Liver (tissue), 3 donors: ENCODE results near the gene METTL23.

Experiments
- ATF3 ChIP-seq: IDR thresholded peaks from 2 replicates; pipeline ENCODE4 v1.6.1; 2016; ENCODE audit warnings: antibody characterized with exemption
- CTCF ChIP-seq: fragments of 150-350 bp; IDR thresholded peaks from 2 replicates; pipeline ENCODE4 v1.5.1; 2017; ENCODE audit warnings: improper control_type of control experiment, low read depth, low read length; ENCODE audit not compliant: missing input control
- FOXA1 ChIP-seq: IDR thresholded peaks from 2 replicates; pipeline ENCODE4 v1.6.1; 2016; ENCODE audit warnings: antibody characterized with exemption
- MAX ChIP-seq: IDR thresholded peaks from 2 replicates; pipeline ENCODE4 v1.6.1; 2016; ENCODE audit warnings: antibody characterized with exemption
- RAD21 ChIP-seq, 2 donors: IDR thresholded peaks; 2 replicates each; pipeline ENCODE4 v1.6.1; 2016; ENCODE audit warnings: antibody characterized with exemption in 2 of 2, mild to moderate bottlenecking in 2 of 2
- REST ChIP-seq: IDR thresholded peaks from 2 replicates; pipeline ENCODE4 v1.6.1; 2016; ENCODE audit warnings: antibody characterized with exemption, mild to moderate bottlenecking
- RXRA ChIP-seq, 2 donors: IDR thresholded peaks; 2 replicates each; pipeline ENCODE4 v1.6.1; 2017 to 2018; ENCODE audit warnings: antibody characterized with exemption in 2 of 2, mild to moderate bottlenecking in 1 of 2
- donor health status: healthy.
- donor health status: healthy.

- TF ChIP-seq RXRA (IDR thresholded peaks at IDR 0.05): peak in 1 of 2 donors; percentile 2
- peak; percentile 17 for TF ChIP-seq CTCF
- no peak for TF ChIP-seq ATF3
- TF ChIP-seq REST: no peak
- TF ChIP-seq RAD21 (IDR thresholded peaks at IDR 0.05): no peak
- TF ChIP-seq FOXA1: no peak
- no peak for TF ChIP-seq MAX
These were observed 9.9 kb downstream of the METTL23 start for GRCh38 chr17:76736349-76737081.
